ENCODE measurements around the gene MTSS2. TPM values are rescaled to one million over a fixed set of nuclear protein-coding genes. Genes with fewer than 3 reads are reported as not detected.

The MTSS2 gene
- total and polyA plus RNA-seq, 2 experiments from 2014 or later, result 1.6 to 19.6 TPM

DNA sequence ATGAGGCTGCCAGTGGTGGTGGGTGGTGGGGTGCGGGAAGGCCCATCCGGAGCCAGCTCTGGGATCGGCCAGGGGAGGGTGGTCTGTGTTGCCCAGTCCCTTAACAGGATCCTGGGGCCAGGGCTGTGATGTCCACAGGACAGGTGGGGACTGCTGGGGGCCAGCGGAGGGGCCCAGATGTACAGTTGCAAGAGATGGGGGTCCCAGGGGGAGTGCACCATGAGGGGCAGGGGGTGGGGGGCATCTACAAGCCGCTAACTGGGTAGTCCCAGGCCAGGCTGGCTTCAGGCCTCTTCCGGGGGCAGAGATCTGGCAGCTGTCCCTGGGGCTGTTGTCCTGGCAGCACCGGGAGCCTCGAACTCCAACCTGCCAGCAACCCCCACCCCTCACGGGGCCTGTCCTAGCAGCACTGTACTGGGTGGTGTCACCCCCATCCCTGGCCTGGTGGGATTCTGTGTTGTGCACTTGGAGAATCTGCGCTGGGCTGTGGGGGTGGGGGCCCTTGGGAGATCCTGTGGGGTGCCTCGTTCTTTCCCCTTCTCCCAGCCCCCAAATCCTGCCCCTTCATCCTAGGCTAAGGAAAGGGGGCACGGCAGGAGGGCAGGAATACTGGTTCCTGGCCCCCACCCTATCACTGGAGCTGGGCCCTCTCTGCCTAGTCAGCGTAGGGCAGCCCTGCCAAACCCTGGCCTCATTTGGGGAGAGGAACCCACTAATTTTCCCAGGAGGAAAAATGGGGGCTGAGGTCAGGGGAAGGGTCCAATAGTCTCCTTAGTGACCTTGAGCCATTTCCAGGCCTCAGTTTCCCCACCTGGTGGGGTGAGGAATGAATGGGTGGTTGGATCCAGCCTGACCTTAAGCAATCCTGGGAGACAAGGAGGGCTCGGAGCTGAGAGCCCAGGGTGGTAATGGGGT lies 1.4 kb downstream of the MTSS2 start:
- Histone ChIP-seq H3F3A (replicated peaks; ENCODE audit: low read depth) (peaks cover 23% of the 10 kb centered on the region; the same call in 1 of the 2 replicates), H3K27me3 (ENCODE audit: insufficient read depth) (peaks cover 8% of the 10 kb centered on the region), H3K4me2 (peak overlapping the region; percentile 96), H3K27ac (ENCODE audit: low read depth) (no peak overlapping the region), H3K79me2 (replicated peaks; ENCODE audit: insufficient read depth) (no peaks in the 10 kb centered on the region), H2AFZ (no peak overlapping the region), H3K4me1 (ENCODE audit: insufficient read depth) (peaks cover 11% of the 10 kb centered on the region; the same call in 1 of the 2 replicates), H3K4me3 (peak overlapping the region; percentile 69), H3K9me2 (ENCODE audit: insufficient read depth) (no peaks in the 10 kb centered on the region), H4K20me1 (replicated peaks; ENCODE audit: insufficient read depth) (peaks cover 4% of the 10 kb centered on the region), H3K36me3 (ENCODE audit: insufficient read depth) (no peaks in the 10 kb centered on the region)
- TF ChIP-seq, protein P1, sequence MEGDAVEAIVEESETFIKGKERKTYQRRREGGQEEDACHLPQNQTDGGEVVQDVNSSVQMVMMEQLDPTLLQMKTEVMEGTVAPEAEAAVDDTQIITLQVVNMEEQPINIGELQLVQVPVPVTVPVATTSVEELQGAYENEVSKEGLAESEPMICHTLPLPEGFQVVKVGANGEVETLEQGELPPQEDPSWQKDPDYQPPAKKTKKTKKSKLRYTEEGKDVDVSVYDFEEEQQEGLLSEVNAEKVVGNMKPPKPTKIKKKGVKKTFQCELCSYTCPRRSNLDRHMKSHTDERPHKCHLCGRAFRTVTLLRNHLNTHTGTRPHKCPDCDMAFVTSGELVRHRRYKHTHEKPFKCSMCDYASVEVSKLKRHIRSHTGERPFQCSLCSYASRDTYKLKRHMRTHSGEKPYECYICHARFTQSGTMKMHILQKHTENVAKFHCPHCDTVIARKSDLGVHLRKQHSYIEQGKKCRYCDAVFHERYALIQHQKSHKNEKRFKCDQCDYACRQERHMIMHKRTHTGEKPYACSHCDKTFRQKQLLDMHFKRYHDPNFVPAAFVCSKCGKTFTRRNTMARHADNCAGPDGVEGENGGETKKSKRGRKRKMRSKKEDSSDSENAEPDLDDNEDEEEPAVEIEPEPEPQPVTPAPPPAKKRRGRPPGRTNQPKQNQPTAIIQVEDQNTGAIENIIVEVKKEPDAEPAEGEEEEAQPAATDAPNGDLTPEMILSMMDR (conservative IDR thresholded peaks at IDR 0.05; ENCODE audit: low read depth in 2 of 2), result no peak
- TF ChIP-seq POLR2AphosphoS5 (IDR thresholded peaks at IDR 0.05; ENCODE audit: low read depth) (no peak), NANOG (IDR thresholded peaks at IDR 0.05; ENCODE audit: borderline replicate concordance) (no peak), EZH2phosphoT487 (IDR thresholded peaks at IDR 0.05; ENCODE audit: unreplicated experiment) (no peak), EZH2 (IDR thresholded peaks at IDR 0.05; ENCODE audit: low read depth, unreplicated experiment) (no peak), JUNB (IDR thresholded peaks at IDR 0.05; ENCODE audit: unreplicated experiment) (no peak), CREB1 (CRISPR knock-in tag; IDR thresholded peaks at IDR 0.05; ENCODE audit: low read depth) (no peak), STAT1 (IDR thresholded peaks at IDR 0.05; ENCODE audit: unreplicated experiment) (no peak), ZNF331 (CRISPR knock-in tag; IDR thresholded peaks at IDR 0.05; ENCODE audit: low read depth) (no peak), ZNF114 (CRISPR knock-in tag; IDR thresholded peaks at IDR 0.05) (no peak)
- TF ChIP-seq, protein P2, sequence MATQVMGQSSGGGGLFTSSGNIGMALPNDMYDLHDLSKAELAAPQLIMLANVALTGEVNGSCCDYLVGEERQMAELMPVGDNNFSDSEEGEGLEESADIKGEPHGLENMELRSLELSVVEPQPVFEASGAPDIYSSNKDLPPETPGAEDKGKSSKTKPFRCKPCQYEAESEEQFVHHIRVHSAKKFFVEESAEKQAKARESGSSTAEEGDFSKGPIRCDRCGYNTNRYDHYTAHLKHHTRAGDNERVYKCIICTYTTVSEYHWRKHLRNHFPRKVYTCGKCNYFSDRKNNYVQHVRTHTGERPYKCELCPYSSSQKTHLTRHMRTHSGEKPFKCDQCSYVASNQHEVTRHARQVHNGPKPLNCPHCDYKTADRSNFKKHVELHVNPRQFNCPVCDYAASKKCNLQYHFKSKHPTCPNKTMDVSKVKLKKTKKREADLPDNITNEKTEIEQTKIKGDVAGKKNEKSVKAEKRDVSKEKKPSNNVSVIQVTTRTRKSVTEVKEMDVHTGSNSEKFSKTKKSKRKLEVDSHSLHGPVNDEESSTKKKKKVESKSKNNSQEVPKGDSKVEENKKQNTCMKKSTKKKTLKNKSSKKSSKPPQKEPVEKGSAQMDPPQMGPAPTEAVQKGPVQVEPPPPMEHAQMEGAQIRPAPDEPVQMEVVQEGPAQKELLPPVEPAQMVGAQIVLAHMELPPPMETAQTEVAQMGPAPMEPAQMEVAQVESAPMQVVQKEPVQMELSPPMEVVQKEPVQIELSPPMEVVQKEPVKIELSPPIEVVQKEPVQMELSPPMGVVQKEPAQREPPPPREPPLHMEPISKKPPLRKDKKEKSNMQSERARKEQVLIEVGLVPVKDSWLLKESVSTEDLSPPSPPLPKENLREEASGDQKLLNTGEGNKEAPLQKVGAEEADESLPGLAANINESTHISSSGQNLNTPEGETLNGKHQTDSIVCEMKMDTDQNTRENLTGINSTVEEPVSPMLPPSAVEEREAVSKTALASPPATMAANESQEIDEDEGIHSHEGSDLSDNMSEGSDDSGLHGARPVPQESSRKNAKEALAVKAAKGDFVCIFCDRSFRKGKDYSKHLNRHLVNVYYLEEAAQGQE (IDR thresholded peaks at IDR 0.05; ENCODE audit: unreplicated experiment), result no peak
- TF ChIP-seq, protein P3, sequence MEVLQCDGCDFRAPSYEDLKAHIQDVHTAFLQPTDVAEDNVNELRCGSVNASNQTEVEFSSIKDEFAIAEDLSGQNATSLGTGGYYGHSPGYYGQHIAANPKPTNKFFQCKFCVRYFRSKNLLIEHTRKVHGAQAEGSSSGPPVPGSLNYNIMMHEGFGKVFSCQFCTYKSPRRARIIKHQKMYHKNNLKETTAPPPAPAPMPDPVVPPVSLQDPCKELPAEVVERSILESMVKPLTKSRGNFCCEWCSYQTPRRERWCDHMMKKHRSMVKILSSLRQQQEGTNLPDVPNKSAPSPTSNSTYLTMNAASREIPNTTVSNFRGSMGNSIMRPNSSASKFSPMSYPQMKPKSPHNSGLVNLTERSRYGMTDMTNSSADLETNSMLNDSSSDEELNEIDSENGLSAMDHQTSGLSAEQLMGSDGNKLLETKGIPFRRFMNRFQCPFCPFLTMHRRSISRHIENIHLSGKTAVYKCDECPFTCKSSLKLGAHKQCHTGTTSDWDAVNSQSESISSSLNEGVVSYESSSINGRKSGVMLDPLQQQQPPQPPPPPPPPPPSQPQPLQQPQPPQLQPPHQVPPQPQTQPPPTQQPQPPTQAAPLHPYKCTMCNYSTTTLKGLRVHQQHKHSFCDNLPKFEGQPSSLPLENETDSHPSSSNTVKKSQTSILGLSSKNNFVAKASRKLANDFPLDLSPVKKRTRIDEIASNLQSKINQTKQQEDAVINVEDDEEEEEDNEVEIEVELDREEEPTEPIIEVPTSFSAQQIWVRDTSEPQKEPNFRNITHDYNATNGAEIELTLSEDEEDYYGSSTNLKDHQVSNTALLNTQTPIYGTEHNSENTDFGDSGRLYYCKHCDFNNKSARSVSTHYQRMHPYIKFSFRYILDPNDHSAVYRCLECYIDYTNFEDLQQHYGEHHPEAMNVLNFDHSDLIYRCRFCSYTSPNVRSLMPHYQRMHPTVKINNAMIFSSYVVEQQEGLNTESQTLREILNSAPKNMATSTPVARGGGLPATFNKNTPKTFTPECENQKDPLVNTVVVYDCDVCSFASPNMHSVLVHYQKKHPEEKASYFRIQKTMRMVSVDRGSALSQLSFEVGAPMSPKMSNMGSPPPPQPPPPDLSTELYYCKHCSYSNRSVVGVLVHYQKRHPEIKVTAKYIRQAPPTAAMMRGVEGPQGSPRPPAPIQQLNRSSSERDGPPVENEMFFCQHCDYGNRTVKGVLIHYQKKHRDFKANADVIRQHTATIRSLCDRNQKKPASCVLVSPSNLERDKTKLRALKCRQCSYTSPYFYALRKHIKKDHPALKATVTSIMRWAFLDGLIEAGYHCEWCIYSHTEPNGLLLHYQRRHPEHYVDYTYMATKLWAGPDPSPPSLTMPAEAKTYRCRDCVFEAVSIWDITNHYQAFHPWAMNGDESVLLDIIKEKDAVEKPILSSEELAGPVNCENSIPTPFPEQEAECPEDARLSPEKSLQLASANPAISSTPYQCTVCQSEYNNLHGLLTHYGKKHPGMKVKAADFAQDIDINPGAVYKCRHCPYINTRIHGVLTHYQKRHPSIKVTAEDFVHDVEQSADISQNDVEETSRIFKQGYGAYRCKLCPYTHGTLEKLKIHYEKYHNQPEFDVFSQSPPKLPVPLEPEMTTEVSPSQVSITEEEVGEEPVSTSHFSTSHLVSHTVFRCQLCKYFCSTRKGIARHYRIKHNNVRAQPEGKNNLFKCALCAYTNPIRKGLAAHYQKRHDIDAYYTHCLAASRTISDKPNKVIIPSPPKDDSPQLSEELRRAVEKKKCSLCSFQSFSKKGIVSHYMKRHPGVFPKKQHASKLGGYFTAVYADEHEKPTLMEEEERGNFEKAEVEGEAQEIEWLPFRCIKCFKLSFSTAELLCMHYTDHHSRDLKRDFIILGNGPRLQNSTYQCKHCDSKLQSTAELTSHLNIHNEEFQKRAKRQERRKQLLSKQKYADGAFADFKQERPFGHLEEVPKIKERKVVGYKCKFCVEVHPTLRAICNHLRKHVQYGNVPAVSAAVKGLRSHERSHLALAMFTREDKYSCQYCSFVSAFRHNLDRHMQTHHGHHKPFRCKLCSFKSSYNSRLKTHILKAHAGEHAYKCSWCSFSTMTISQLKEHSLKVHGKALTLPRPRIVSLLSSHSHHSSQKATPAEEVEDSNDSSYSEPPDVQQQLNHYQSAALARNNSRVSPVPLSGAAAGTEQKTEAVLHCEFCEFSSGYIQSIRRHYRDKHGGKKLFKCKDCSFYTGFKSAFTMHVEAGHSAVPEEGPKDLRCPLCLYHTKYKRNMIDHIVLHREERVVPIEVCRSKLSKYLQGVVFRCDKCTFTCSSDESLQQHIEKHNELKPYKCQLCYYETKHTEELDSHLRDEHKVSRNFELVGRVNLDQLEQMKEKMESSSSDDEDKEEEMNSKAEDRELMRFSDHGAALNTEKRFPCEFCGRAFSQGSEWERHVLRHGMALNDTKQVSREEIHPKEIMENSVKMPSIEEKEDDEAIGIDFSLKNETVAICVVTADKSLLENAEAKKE (CRISPR knock-in tag; IDR thresholded peaks at IDR 0.05), result no peak
- TF ChIP-seq, protein P4, sequence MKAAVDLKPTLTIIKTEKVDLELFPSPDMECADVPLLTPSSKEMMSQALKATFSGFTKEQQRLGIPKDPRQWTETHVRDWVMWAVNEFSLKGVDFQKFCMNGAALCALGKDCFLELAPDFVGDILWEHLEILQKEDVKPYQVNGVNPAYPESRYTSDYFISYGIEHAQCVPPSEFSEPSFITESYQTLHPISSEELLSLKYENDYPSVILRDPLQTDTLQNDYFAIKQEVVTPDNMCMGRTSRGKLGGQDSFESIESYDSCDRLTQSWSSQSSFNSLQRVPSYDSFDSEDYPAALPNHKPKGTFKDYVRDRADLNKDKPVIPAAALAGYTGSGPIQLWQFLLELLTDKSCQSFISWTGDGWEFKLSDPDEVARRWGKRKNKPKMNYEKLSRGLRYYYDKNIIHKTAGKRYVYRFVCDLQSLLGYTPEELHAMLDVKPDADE (IDR thresholded peaks at IDR 0.05), result no peak
- DNase-seq (ENCODE audit: low spot score), result no peak
- Mint-ChIP-seq H3K4me3 (peak overlapping the region; percentile 75), H3K27ac (no peak overlapping the region), H3K9me3 (no peaks in the 10 kb centered on the region; the same call in 2 of the 3 replicates), H3K36me3 (ENCODE audit: low read depth) (no peaks in the 10 kb centered on the region; the same call in 2 of the 3 replicates), H3K4me1 (peaks cover 29% of the 10 kb centered on the region), H3K27me3 (ENCODE audit: insufficient read depth, low read depth, poor library complexity) (peaks cover 21% of the 10 kb centered on the region)
- ATAC-seq, result no peak

Measured in GM23338 (cell line).